ENCODE measurements around the gene NAA16. TPM values are rescaled to one million over a fixed set of nuclear protein-coding genes. Genes with fewer than 3 reads are reported as not detected.

The NAA16 gene
- total and polyA plus RNA-seq, 2 donors (not counting 1 experiment from before 2014, with no cell fraction given) = 14.3 to 33.5 TPM

- DNase-seq (no peak), ATAC-seq (ENCODE audit: low read depth) (no peak)
- no peaks in the 10 kb centered on the region for H4K20me1 ChIP-seq (ENCODE audit: control insufficient read depth, insufficient read depth, low read length, poor library complexity, severe bottlenecking)
- intact Hi-C loops (cut with micrococcal nuclease) = no loop called here
- no peak overlapping the region for H3K27ac ChIP-seq (ENCODE audit: low read length in 2 of 2)
- no peaks in the 10 kb centered on the region for H3K36me3 ChIP-seq (replicated peaks in 1 of 2; ENCODE audit: control extremely low read depth in 1 of 2, control insufficient read depth in 1 of 2, extremely low read depth in 1 of 2, insufficient read depth in 2 of 2, low read length in 1 of 2)
- no peak overlapping the region for H3K4me3 Mint-ChIP-seq
- H3K79me2 ChIP-seq (ENCODE audit: control insufficient read depth, insufficient read depth, low read length) = no peaks in the 10 kb centered on the region
- H3K4me2 ChIP-seq (replicated peaks; ENCODE audit: low read depth, low read length, poor library complexity, severe bottlenecking) = no peak overlapping the region
- peaks cover 3 to 6% (median 5%) of the 10 kb centered on the region in 3 donors for H3K9me3 ChIP-seq (ENCODE audit: control extremely low read depth in 1 of 3, control insufficient read depth in 2 of 3, insufficient read depth in 1 of 3, low read length in 2 of 3)
- no peaks in the 10 kb centered on the region for H3K27me3 ChIP-seq (replicated peaks in 1 of 4; ENCODE audit: control extremely low read depth in 1 of 4, control insufficient read depth in 3 of 4, insufficient read depth in 4 of 4, low read length in 3 of 4)
- 100% methylated on average over 1 of the region's 1 CpG for WGBS (ENCODE audit: insufficient coverage)
- no peak overlapping the region for H3K27ac Mint-ChIP-seq
- no peak overlapping the region for H3K9ac ChIP-seq (ENCODE audit: low read length)
- H3K9me3 Mint-ChIP-seq (ENCODE audit: insufficient read depth) = no peaks in the 10 kb centered on the region
- H3K4me1 Mint-ChIP-seq = peaks cover 2% of the 10 kb centered on the region
- H2AFZ ChIP-seq (ENCODE audit: insufficient read depth, low read depth, low read length, poor library complexity, severe bottlenecking) = no peak overlapping the region
- H3K4me1 ChIP-seq (ENCODE audit: control insufficient read depth in 2 of 2, insufficient read depth in 2 of 2, low read length in 2 of 2) = no peaks in the 10 kb centered on the region
- peaks cover 3% of the 10 kb centered on the region for H3K27me3 Mint-ChIP-seq
- H3K4me3 ChIP-seq (ENCODE audit: control extremely low read depth in 1 of 5, extremely low read depth in 1 of 5, insufficient read depth in 1 of 5, low read depth in 2 of 5, low read length in 4 of 5) = no peak overlapping the region
- CTCF ChIA-PET = no interaction called here
- POLR2A ChIA-PET = no interaction called here
- TF ChIP-seq CTCF (IDR thresholded peaks at IDR 0.05) (no peak), EZH2 (IDR thresholded peaks at IDR 0.05; ENCODE audit: borderline replicate concordance, insufficient read depth, low read depth, low read length, poor library complexity, severe bottlenecking) (no peak)
Observed at GRCh38 chr13:41294914-41295313, 16.2 kb upstream of the NAA16 start.

GRCh38 chr13:41295973-41296372 lies 15.1 kb upstream of the NAA16 start:
- no peaks in the 10 kb centered on the region for H3K79me2 ChIP-seq (ENCODE audit: control insufficient read depth, insufficient read depth, low read length)
- CTCF ChIA-PET = no interaction called here
- no peak overlapping the region for H3K27ac ChIP-seq (ENCODE audit: low read length in 2 of 2)
- no peak overlapping the region for H2AFZ ChIP-seq (ENCODE audit: insufficient read depth, low read depth, low read length, poor library complexity, severe bottlenecking)
- no peak overlapping the region for H3K4me3 ChIP-seq (ENCODE audit: control extremely low read depth in 1 of 5, extremely low read depth in 1 of 5, insufficient read depth in 1 of 5, low read depth in 2 of 5, low read length in 4 of 5)
- H3K27me3 Mint-ChIP-seq = peaks cover 3% of the 10 kb centered on the region
- WGBS (ENCODE audit: insufficient coverage) = 80% methylated on average over 1 of the region's 1 CpG
- H4K20me1 ChIP-seq (ENCODE audit: control insufficient read depth, insufficient read depth, low read length, poor library complexity, severe bottlenecking) = no peaks in the 10 kb centered on the region
- H3K36me3 ChIP-seq (replicated peaks in 1 of 2; ENCODE audit: control extremely low read depth in 1 of 2, control insufficient read depth in 1 of 2, extremely low read depth in 1 of 2, insufficient read depth in 2 of 2, low read length in 1 of 2) = no peaks in the 10 kb centered on the region
- intact Hi-C loops (cut with micrococcal nuclease) = no loop called here
- H3K27ac Mint-ChIP-seq = no peak overlapping the region
- ATAC-seq (ENCODE audit: low read depth) (no peak), DNase-seq (no peak)
- TF ChIP-seq EZH2 (IDR thresholded peaks at IDR 0.05; ENCODE audit: borderline replicate concordance, insufficient read depth, low read depth, low read length, poor library complexity, severe bottlenecking) (no peak), CTCF (IDR thresholded peaks at IDR 0.05) (no peak)
- H3K9ac ChIP-seq (ENCODE audit: low read length) = no peak overlapping the region
- no peaks in the 10 kb centered on the region for H3K4me1 ChIP-seq (ENCODE audit: control insufficient read depth in 2 of 2, insufficient read depth in 2 of 2, low read length in 2 of 2)
- H3K4me2 ChIP-seq (replicated peaks; ENCODE audit: low read depth, low read length, poor library complexity, severe bottlenecking) = no peak overlapping the region
- no peaks in the 10 kb centered on the region for H3K9me3 Mint-ChIP-seq (ENCODE audit: insufficient read depth)
- peaks cover 2% of the 10 kb centered on the region for H3K4me1 Mint-ChIP-seq
- POLR2A ChIA-PET = no interaction called here
- peaks cover 3 to 6% (median 5%) of the 10 kb centered on the region in 3 donors for H3K9me3 ChIP-seq (ENCODE audit: control extremely low read depth in 1 of 3, control insufficient read depth in 2 of 3, insufficient read depth in 1 of 3, low read length in 2 of 3)
- no peak overlapping the region for H3K4me3 Mint-ChIP-seq
- H3K27me3 ChIP-seq (replicated peaks in 1 of 4; ENCODE audit: control extremely low read depth in 1 of 4, control insufficient read depth in 3 of 4, insufficient read depth in 4 of 4, low read length in 3 of 4) = no peaks in the 10 kb centered on the region
